GM11168 (cell line): ENCODE measurements around the gene TTC23.
"Not testable (repeated sequence)": the region's sequence is repeated elsewhere in the genome, so short reads cannot be mapped to it uniquely, and the experiment has no call there.

Source experiments
- in situ Hi-C: fragments of 300-500 bp; cut with MboI; formaldehyde crosslinking; loops from one replicate; pipeline ENCODE4 v1.12.0; 2022; ENCODE audit warnings: low sequenced_read_pairs; ENCODE audit not compliant: unreplicated experiment

TTC23 gene

DNA sequence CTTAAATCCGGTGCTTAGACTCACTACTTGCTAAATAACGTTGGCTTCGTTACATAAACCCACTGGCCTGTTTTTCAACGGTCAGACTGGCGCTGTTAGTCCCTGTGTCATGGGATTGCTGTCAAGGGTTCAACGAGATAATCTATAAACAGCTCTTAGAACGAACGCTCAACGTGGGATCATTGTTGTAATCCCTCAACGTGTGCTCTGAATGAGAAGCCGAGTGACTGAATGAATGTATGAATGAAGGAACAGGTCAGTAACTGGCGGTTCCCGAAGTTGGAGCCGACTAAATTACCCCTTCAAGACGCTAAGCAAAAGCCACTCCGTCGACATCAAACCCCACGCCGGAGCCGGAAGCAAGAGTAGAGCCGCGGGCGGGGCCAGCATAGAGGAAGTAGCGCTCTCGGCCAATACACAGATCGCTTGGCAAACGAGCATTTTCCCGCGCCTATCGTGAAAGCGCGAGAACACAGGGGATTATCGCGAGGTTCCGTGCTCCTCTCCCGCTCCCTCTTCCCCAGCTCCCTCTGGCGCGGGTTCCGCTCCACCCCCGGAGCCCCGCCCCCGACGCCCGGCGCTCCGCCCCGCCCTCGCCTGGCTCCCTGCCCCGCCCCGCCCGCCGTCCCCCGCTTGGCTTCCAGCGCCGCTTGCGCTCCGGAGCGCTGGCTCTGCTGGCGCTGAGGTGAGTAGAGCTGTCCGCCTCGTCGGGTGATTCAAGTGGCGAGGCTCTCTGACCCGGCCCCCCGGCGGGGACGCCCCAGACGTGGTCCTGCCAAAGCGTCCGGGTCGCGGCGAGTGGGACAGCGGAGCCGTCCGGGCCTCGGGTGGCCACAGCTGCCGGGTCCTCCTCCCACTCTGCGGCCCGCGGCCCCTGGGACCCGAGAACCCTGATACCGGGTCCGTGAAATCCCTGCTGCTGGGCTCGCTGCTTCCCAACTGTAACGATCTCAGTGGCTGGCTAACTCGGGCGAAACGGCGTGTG is 1.8 kb upstream of the TTC23 start, which contains the start of gene LRRC28:
LRRC28 (plus strand) TSS at position 625 of the 985 bp plus-strand sequence. CDS start 4,477 bp downstream, outside the sequence.
- in situ Hi-C loops = no loop called here

- in situ Hi-C loops = no loop called here
Measured at GRCh38 chr15:99250494-99250856, 1.1 kb upstream of the TTC23 start.

- in situ Hi-C loops = no loop called here
Measured at GRCh38 chr15:99250001-99250400, 620 bp upstream of the TTC23 start.

DNA sequence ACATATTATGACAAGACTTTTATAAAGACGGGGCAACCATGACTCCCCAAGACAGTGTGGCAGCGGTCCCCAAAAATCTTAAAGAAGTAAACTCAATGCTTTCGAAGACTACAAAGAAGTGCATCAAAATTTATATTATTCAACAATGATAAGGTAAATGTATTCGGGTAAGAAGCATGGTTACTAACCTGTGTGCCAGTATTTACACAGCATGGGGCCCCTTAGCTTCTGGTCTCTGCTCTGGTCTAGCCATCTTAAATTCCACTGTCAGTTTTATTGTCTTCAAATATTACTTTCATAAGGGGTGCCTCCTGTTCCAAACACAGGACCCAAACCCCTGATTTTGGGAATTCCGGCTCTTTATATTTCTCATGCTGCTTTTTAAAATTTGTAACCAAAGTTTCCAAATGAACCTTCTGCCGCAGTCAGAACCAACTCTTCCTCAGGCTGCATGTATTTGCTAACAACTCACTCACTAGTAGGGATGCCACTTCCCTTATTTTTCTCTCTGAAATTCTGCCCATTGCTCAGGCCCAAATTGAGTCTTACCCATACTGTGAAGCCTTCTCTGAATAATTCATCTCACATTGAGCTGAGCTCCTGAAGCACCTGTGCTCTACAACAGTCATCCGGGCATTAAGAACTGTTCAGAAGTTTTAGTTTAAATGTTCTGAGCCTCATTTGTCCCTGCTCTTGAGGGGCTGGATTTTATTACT is 1.2 kb downstream of the TTC23 start:
- in situ Hi-C loops = no loop called here

DNA sequence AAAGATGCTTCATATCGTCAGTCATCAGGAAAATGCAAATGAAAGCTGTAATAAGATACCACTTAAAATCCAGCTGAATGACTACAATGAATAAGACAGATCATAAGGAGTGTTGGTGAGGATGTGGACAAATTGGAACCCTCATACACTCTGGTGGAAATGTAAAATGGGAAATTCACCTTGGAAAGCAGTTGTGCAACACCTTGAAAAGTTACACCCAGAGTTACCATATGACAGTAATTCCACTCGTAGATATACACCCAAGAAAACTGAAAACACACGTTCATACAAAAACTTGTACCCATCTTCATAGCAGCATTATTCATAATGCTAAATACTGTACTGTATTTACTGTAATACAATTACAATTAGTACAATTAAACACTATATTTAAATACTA is 2.3 kb downstream of the TTC23 start:
- in situ Hi-C loops = no loop called here

DNA sequence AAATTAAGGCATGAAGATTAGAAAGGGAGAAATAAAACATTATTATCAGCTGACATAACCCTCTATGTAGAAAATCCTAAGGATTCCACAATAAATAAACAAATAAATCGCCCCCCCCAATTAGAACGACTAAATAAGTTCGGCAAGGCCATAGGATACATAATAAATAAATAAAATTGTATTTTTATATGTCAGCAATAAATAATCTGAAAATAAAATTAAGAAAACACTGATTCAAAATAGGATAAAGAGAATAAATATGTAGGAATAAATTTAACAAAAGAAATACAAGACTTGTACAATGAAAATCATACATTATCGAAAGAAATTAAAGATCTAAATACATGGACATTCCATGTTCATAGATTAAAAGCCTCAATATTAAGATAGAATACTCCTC is 5.1 kb downstream of the TTC23 start:
- in situ Hi-C loops = no loop called here

GRCh38 chr15:99241752-99242151 is 7.6 kb downstream of the TTC23 start:
- in situ Hi-C loops = no loop called here

DNA sequence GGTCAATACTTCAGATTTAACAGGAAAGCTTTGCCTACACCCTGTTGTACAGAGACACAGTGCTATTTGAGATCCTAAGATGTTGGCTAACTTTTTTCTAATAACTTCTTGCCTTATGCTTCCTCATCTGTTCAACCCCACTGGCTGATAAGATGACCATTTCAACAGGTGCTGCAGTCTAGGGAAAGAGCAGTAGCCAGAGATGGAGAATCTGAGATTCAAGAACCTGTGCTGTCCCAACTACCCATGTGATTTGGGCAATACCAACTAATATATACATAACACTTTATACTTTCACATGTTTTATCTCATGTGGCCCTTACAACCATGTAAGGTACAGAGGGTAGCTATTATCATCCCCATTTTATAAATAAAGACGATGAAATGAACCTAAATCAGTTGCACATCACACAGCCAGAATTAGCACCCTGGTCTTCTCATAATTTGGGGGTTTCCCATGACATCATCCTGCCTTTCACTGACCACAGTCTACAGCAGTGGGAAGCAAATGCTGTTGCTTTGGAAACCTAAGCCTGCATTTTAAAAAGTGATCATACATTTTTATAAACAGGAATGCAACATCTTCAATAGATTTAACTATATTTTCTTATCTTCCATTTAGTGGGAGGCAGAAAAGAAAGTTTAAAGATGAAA is 9.7 kb downstream of the TTC23 start:
- in situ Hi-C loops = no loop called here

GRCh38 chr15:99238849-99239248 is 10.5 kb downstream of the TTC23 start:
- in situ Hi-C loops = no loop called here

- in situ Hi-C loops = not testable (repeated sequence)
Measured at GRCh38 chr15:99234160-99234559, 15.2 kb downstream of the TTC23 start.

DNA sequence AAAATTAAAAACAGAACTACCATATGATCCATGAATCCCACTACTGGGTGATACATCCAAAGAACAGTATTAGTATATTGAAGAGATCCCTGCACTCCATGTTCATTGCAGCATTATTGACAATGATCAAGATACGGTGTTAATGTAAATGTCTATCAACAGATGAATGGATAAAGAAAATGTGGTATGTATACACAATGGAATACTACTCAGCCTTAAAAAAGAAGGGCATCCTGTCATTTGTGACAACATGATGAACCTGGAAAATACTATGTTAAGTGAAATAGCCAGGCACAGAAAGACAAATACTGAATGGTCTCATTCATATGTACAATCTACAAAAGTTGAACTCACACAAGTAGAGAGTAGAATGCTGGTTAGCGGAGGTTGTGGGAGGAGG is 16.6 kb downstream of the TTC23 start:
- in situ Hi-C loops = no loop called here

- in situ Hi-C loops = no loop called here
Measured at GRCh38 chr15:99230867-99231266, 18.5 kb downstream of the TTC23 start.

- in situ Hi-C loops = no loop called here
Measured at GRCh38 chr15:99228120-99228770, 21.1 kb downstream of the TTC23 start.

GRCh38 chr15:99226802-99227201 is 22.6 kb downstream of the TTC23 start:
- in situ Hi-C loops = no loop called here

DNA sequence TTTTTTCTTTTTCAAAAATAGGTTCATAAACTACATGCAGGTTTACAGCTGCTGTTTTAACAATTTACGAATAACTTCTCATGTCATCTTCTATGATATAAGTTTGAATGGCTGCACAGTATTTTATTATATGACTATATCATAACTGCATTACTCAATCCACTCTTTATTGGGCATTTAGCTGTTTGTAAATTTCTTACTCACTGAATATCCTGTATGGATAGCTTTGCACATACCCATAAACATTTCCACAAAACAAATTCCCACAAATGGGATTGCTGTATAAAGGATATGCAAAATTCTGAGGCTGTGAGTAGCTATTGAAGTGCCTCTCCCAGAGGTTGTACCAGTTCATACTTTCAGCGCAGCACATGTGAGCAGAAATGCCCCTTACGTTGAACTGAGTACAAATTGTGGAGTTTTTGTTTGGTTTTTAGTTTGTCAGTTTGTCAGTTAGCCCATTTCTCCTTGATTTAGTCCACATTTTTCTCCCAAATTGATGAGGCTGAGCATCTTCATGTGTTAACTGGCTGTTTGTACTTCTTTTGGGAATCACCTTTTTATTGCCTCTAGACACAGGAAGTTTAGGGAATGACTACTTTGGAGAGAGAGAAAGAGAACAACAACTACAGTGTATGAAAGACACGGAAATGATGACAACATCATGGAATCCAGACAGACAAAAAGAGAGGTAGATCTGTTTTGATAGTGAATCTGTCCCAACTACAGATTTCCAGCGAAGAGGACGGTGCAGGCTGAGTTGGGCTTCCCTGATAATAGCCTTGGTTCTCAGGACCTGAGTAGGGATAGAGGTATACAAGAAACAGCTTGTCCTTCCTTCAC is 24.8 kb downstream of the TTC23 start:
- in situ Hi-C loops = no loop called here

DNA sequence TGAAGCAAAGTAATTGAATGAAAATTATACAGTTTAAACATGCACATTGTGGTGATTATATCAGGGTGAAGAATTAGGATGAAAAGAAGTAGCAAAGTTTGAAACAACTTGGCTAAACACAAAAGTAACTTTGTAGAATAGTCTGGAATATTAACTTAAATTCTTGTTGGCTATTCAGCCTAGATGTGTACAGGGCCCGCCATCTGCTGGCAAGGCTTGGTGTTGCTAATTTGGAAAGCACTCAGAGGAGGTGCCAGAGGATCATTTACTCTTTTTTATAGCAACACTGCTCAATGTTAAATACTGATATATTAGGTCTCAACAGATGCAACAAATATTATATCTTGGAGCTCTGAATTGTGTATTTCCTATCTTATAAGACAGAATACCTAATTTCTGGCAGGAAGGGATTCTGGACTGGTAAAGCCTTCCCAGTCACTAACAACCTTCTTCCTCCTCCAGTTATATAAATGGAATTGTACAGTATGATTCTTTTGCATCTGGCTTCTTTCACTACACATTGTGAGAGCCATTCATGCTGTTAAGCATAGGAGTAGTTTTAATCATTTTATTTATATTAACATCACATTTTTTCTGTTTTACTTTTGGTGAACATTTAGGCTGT is 36.1 kb downstream of the TTC23 start:
- in situ Hi-C loops = loop anchor here (5.0 kb wide), 1 partner anchor 111 kb away; no protein-coding TSS in a partner anchor

GRCh38 chr15:99212406-99212805 is 37.0 kb downstream of the TTC23 start:
- in situ Hi-C loops = loop anchor here (5.0 kb wide), 1 partner anchor 110 kb away; no protein-coding TSS in a partner anchor

DNA sequence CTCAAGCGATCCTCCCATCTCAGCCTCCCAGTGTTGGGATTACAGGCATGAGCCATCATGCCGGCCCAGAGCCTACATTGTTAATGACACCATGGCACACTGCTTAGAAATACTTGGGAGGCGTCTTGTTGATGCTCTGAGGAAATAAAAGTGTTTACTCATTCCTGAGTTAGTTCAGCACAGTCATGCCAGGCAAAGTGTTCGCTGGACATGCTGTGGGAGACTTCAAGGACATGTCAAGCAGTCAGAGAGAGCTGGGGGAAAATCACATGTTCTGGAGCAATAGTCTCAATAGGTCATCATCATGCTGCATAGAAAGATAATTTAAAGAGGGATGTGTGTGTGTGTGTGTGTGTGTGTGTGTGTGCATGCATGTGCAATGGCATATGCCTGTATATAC is 37.5 kb downstream of the TTC23 start:
- in situ Hi-C loops = loop anchor here (5.0 kb wide), 1 partner anchor 110 kb away; no protein-coding TSS in a partner anchor

- in situ Hi-C loops = loop anchor here (5.0 kb wide), 1 partner anchor 108 kb away; no protein-coding TSS in a partner anchor
Measured at GRCh38 chr15:99210334-99210733, 39.0 kb downstream of the TTC23 start.
